Esophagus muscularis mucosa (tissue), 4 donors: ENCODE data around the gene TFAP2A. TPM values are rescaled to one million over a fixed set of nuclear protein-coding genes. Genes with fewer than 3 reads are reported as not detected.

Source experiments
- DNase-seq: peaks from one replicate; pipeline ENCODE4 v3.0.0-alpha.2; 2017; ENCODE audit errors: extremely low spot score
- H3K27ac ChIP-seq, 4 donors: fragments of 200-600 bp; sonication (generic); replicated peaks in 1 of 4; 1 replicate in 3 of 4; 2 replicates in 1 of 4; pipeline ENCODE4 v1.5.1; 2016 to 2019; ENCODE audit warnings: mild to moderate bottlenecking in 1 of 4
- H3K27me3 ChIP-seq, 4 donors: fragments of 200-600 bp; sonication (generic); one replicate each; pipeline versions ENCODE4 v1.5.1 to v1.6.0; 2016 to 2019
- H3K36me3 ChIP-seq, 4 donors: fragments of 200-600 bp; sonication (generic); one replicate each; pipeline ENCODE4 v1.5.1; 2016 to 2019
- H3K4me1 ChIP-seq, 4 donors: fragments of 200-600 bp; sonication (generic); one replicate each; pipeline ENCODE4 v1.5.1; 2016 to 2019
- H3K4me3 ChIP-seq, 4 donors: fragments of 200-600 bp; sonication (generic); 1 replicate in 2 of 4; 2 replicates in 2 of 4; pipeline ENCODE4 v1.5.1; 2016 to 2019; ENCODE audit warnings: mild to moderate bottlenecking in 4 of 4, moderate library complexity in 1 of 4
- H3K9me3 ChIP-seq, 4 donors: fragments of 200-600 bp; sonication (generic); 1 replicate in 3 of 4; 2 replicates in 1 of 4; pipeline ENCODE4 v1.5.1; 2016 to 2019
- EP300 ChIP-seq: sonication (generic); formaldehyde crosslinking; IDR thresholded peaks from one replicate; pipeline ENCODE4 v1.6.1; 2017; ENCODE audit warnings: antibody characterized with exemption
- POLR2A ChIP-seq: fragments of 450-650 bp; IDR thresholded peaks from one replicate; pipeline ENCODE4 v1.6.1; 2017; ENCODE audit warnings: antibody characterized with exemption, moderate library complexity, mild to moderate bottlenecking, low read depth
- POLR2AphosphoS5 ChIP-seq, 2 donors: sonication (generic); formaldehyde crosslinking; IDR thresholded peaks; one replicate each; pipeline ENCODE4 v1.6.1; 2017; ENCODE audit warnings: antibody characterized with exemption in 2 of 2
- WGBS: methylation state at CpG from one replicate; pipeline ENCODE4 v1.1.5; 2018; 5-methylcytosine and 5-hydroxymethylcytosine counted together
- intact Hi-C: fragments of 100-400 bp; cut with DNase I; formaldehyde crosslinking; loops from one replicate; pipeline ENCODE4 v1.15.1; 2023
- total RNA-seq, 4 donors: library from RNA; depleted of rRNA; stranded (reverse); fragments of >200 nt; gene quantifications; one replicate each; pipeline versions ENCODE4 v1.1.0 to v1.2.1, GENCODE V29; 2016
- TF ChIP-seq, protein P1 (sequence below), 3 experiments: fragments of 200-600 bp in 2 of 3; fragments of 450-650 bp in 1 of 3; sonication (generic) in 2 of 3; IDR thresholded peaks; one replicate each; pipeline ENCODE4 v1.5.1; 2017 to 2019; ENCODE audit warnings: antibody characterized with exemption in 3 of 3, mild to moderate bottlenecking in 2 of 3, moderate library complexity in 1 of 3

TFAP2A gene
- total RNA-seq, 4 donors from 2014 or later: 0.69 to 3.0 (median 1.3) TPM

DNA sequence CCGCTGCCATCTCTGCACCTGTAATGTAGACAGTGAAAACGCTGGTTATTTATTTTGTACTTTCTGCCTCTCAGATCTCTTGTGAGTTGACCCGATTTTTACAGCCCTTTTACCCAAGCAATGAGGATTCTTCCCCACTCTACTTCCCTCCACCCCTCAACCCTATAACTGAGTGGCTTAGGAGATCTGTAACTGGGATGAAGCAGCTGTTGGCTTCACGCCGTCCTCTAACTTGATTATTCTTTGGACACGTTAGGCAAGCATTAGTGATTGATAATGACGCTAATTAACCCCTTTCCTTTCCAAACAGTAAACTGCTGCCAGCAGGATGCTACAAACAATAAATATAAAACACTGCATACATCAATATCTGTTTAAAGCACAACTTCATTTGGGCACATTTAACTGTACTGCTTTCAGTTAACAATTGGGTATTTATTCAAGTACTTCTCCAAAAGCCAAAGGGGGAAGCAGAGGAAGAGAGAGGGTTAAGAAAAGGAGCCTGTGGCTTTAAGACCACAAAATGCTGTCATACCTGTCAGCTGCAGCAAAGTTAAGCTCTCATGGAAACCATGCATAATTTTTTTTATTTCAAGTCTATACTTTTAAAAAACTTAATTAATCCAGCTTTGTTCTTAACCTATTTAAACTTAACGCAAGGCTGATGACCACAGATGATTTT is 21.2 kb downstream of the TFAP2A start:
- H3K27me3 ChIP-seq: peaks cover 0 to 100% (median 72%) of the 10 kb centered on the region in 4 donors
- intact Hi-C loops: loop anchor here (10.0 kb wide), 1 partner anchor 79 kb away; no protein-coding TSS in a partner anchor
- DNase-seq: no peak
- no peaks in the 10 kb centered on the region for H3K36me3 ChIP-seq
- 7% methylated on average over 8 of the region's 8 CpGs for WGBS
- no peaks in the 10 kb centered on the region for H3K9me3 ChIP-seq
- no peak overlapping the region for H3K4me3 ChIP-seq
- peaks cover 0 to 18% (median 7%) of the 10 kb centered on the region in 4 donors for H3K4me1 ChIP-seq
- TF ChIP-seq POLR2A: no peak
- no peak for TF ChIP-seq POLR2AphosphoS5 (IDR thresholded peaks at IDR 0.05)
- TF ChIP-seq, protein P1, sequence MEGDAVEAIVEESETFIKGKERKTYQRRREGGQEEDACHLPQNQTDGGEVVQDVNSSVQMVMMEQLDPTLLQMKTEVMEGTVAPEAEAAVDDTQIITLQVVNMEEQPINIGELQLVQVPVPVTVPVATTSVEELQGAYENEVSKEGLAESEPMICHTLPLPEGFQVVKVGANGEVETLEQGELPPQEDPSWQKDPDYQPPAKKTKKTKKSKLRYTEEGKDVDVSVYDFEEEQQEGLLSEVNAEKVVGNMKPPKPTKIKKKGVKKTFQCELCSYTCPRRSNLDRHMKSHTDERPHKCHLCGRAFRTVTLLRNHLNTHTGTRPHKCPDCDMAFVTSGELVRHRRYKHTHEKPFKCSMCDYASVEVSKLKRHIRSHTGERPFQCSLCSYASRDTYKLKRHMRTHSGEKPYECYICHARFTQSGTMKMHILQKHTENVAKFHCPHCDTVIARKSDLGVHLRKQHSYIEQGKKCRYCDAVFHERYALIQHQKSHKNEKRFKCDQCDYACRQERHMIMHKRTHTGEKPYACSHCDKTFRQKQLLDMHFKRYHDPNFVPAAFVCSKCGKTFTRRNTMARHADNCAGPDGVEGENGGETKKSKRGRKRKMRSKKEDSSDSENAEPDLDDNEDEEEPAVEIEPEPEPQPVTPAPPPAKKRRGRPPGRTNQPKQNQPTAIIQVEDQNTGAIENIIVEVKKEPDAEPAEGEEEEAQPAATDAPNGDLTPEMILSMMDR (IDR thresholded peaks at IDR 0.05): no peak
- no peak overlapping the region for H3K27ac ChIP-seq

DNA sequence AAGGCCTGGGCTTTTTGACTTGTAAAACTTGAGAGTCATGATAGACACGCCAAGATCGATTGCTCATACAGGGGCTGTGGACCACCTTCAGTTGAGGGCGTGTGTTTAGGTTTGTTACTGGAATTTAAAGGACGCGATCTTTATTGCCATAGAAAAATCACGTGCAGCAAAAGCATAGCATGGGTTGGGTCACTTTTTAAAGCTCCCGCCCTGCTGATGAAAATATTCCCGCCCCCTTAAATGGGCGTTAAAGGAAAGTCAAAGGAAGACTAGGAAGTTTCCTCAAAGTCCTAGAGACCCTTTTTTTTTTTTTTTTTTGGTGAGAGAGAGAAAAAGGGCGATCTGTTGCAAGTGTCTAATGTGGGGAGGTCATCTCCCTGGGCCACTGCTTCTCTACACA is 23.1 kb downstream of the TFAP2A start:
- Histone ChIP-seq H3K4me3 (no peak overlapping the region), H3K27ac (no peak overlapping the region), H3K36me3 (no peaks in the 10 kb centered on the region), H3K9me3 (no peaks in the 10 kb centered on the region), H3K4me1 (peaks cover 0 to 18% (median 7%) of the 10 kb centered on the region in 4 donors), H3K27me3 (peaks cover 0 to 100% (median 74%) of the 10 kb centered on the region in 4 donors)
- no peak for TF ChIP-seq POLR2AphosphoS5 (IDR thresholded peaks at IDR 0.05)
- TF ChIP-seq EP300: no peak
- TF ChIP-seq POLR2A: no peak
- TF ChIP-seq, protein P1 (IDR thresholded peaks at IDR 0.05): no peak
- intact Hi-C loops: loop anchor here (10.0 kb wide), 1 partner anchor 77 kb away; no protein-coding TSS in a partner anchor
- 22% methylated on average over 10 of the region's 10 CpGs for WGBS
- no peak for DNase-seq

DNA sequence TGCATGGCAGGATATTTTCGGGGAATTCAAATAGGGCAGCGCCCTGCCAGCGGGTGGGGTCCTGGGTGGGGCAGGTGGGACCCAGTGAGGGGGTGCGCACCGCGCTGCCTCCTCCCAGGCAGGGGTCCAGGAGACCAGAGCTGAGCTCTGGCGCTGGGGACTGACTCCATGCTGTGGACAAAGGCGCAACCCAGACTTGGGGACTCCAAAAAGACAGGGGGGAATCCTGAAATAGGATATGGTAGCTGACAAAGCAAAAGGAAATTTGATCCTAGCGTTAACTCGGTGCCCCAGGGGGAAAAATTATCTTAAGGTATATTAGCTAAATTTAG is 23.6 kb downstream of the TFAP2A start:
- no peaks in the 10 kb centered on the region for H3K9me3 ChIP-seq

DNA sequence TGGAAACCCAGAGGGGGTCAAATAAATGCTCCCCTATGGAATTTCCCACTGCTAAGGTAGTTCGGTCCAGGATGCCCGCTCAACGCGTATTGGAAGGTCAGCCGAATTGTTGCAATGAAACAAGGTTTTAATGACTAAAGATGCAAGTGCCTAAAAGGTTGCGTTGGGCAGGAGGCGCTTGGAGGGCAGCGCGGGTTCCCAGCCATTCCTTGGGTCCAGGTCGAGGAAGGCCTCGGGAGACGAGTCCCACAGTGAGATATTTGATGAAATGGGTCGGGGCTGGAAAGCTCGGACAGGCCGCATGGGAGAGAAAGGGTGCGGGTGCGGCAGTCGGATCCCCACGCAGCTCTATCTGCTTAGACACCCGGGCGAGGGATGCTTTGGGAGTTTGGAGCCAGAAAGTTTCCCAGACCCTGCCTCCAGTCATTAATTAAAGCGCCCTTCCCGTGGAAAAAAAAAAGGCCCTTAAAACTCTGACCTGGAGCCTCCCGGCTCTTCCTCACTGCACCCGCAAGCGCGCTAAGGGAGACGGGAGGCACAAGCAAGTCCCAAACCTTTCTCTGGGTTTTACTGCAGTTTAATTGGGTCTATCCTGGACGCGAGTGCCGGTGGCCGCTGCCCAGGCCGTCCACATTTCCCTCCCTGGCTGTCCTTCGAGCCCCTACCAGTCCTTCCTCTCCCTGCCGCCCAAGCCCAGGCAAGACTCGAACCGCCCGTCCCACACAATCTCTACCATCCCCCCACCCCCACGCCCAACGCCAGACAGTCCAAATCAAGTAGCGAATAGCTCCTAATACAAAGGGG is 24.2 kb downstream of the TFAP2A start:
- TF ChIP-seq, protein P1 (IDR thresholded peaks at IDR 0.05): no peak
- TF ChIP-seq EP300: no peak
- TF ChIP-seq POLR2AphosphoS5 (IDR thresholded peaks at IDR 0.05): no peak
- intact Hi-C loops: loop anchor here (10.0 kb wide), 1 partner anchor 76 kb away; no protein-coding TSS in a partner anchor
- no peak overlapping the region for H3K4me3 ChIP-seq
- no peak overlapping the region for H3K27ac ChIP-seq
- H3K27me3 ChIP-seq: peaks cover 0 to 100% (median 77%) of the 10 kb centered on the region in 4 donors
- peaks cover 0 to 18% (median 7%) of the 10 kb centered on the region in 4 donors for H3K4me1 ChIP-seq
- 7% methylated on average over 38 of the region's 41 CpGs for WGBS
- no peaks in the 10 kb centered on the region for H3K36me3 ChIP-seq
- no peaks in the 10 kb centered on the region for H3K9me3 ChIP-seq
- DNase-seq: peak; percentile 53

More for the DNA sequence above, 23.6 kb downstream of the TFAP2A start:
- Histone ChIP-seq H3K4me3 (no peak overlapping the region), H3K4me1 (peaks cover 0 to 18% (median 7%) of the 10 kb centered on the region in 4 donors), H3K36me3 (no peaks in the 10 kb centered on the region), H3K27me3 (peaks cover 0 to 100% (median 77%) of the 10 kb centered on the region in 4 donors), H3K27ac (no peak overlapping the region)
- TF ChIP-seq POLR2A (no peak), POLR2AphosphoS5 (IDR thresholded peaks at IDR 0.05) (no peak), EP300 (no peak)
- TF ChIP-seq, protein P1 (IDR thresholded peaks at IDR 0.05): no peak
- no peak for DNase-seq
- intact Hi-C loops: loop anchor here (10.0 kb wide), 1 partner anchor 76 kb away; no protein-coding TSS in a partner anchor
- 15% methylated on average over 10 of the region's 10 CpGs for WGBS
